Amygdala (tissue), 56 donors: ENCODE data around the gene PNCK.
A peak's percentile ranks its signal among the peaks of the same experiment; 100 is the strongest.
"Not testable (repeated sequence)": the region's sequence is repeated elsewhere in the genome, so short reads cannot be mapped to it uniquely, and the experiment has no call there.

Experiments
- DNase-seq, 56 donors: peaks; one replicate each; lab custom pipeline; 2025; lab: John Stamatoyannopoulos, UW

The PNCK gene

GRCh38 chrX:153673428-153674218 lies at the start of gene PNCK:
PNCK (minus strand) TSS chrX:153673813; CDS start chrX:153673076, 737 bp downstream.
- no peak for DNase-seq

DNA sequence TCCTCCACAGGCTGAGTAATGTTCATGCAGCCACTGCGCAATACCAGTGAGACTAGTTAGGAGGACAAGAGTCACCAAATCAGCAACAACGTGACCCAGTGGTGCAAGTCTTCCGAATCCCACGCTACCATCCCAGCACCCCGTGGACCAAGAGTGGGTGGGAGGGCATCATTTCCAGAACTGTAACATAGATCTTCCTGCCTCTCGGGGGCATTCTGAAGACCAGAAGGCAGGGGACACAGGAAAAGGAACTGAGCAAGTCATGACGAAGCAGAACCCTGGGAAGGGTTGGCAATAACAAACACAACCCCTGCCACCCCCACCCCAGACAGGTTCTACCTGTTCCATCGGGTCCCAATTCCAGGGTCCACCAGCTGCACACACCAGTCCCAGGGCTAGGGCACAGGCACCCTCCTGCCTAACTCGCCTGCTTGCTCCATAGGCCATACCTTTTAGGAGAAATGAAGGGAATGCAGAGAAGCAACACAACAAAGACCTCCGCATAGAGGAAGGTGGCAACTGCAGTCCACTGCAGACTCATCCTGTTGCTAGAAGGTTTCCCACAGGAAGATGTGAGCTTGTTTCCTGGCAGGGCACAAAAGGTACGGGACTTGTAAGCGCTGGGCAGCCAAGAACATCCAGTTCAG lies 49.2 kb upstream of the PNCK start:
- DNase-seq, result no peak

GRCh38 chrX:153719701-153720100 lies 46.1 kb upstream of the PNCK start:
- no peak for DNase-seq

GRCh38 chrX:153719238-153719637 lies 45.6 kb upstream of the PNCK start:
- no peak for DNase-seq

DNA sequence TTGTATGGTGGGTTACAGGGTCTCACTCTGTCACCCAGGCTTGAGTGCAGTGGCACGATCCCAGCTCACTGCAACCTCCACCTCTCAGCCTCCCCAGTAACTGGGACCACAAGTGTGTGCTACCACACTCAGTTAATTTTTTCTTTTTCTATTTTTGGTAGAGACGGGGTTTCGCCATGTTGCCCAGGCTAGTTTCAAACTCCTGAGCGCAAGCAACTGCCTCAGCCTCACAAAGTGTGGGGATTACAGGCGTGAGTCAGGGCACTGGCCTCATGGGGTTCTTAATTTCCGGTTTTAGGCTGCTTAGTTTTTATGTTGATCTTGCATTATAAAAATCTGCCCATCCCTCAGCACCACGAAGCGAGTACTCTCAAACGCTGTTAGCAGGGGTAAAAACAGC lies 43.8 kb upstream of the PNCK start:
- no peak for DNase-seq

- DNase-seq, result no peak
Observed at GRCh38 chrX:153714256-153714655, 40.6 kb upstream of the PNCK start.

DNA sequence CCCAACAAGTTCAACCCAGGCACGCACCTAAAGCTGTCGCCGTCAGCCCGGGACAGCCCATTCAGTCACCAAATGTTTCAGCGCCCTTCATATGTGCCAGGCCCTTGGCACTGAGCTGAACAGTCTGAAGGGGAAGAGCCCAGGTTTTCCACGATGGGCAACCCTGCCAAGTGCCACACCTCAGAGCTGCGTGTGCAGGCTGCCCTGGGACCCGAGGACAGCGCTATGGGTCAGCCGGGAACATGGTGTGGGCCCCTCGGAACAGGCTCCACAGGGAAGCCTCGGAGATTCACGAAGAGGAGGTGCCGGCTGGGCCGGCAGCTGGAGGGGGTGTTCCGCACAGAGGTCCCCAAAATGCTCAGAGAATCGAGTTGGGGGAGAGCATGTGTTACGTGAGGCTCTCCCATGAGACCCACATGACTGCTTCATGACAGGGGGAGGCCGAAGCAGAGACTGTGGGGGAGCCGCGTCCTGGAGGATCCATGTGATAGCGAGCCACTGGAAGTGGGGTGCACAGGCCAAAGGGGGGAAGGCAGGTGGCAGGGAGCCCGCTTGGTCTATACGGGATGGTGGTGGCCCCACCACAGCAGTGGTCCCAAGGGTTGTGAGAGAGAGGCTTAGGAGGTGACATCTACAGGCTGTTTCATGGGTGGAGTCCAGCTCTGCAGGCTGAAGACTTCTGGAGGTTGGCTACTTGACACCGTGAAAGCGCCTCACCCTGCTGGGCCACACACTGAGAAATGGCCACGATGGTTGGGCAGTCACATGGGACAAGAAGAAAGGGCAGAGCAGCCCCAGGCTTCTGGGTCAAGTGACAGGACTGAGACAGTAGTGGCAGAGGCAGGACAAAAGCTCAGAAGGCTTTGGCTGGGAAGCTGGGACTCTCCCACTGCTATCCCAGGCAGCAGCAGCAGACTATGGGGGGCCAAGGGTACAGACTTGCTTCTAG lies 36.4 kb upstream of the PNCK start:
- no peak for DNase-seq

DNA sequence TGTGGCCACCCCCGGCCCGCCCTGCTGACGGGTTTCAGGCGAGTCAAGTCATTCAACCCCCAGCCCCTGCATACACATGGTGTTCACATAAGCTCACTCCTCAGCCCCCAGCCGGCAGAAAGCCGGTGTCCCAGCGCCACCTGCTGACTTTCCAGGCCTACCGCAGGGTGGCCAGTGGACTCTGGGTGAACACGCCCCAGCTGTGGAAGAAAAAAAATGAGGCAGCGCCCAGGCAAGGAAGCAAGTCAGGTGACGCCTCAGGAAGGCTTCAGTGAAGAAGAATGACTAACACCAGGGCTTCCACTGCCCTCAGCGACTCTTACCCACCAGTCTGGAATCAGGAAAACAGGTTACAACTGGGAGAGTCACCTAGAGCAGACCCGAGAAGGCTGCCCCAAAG lies 34.8 kb upstream of the PNCK start:
- peak in 48 of 56 donors; percentile 3 to 75 (median 36) for DNase-seq

DNA sequence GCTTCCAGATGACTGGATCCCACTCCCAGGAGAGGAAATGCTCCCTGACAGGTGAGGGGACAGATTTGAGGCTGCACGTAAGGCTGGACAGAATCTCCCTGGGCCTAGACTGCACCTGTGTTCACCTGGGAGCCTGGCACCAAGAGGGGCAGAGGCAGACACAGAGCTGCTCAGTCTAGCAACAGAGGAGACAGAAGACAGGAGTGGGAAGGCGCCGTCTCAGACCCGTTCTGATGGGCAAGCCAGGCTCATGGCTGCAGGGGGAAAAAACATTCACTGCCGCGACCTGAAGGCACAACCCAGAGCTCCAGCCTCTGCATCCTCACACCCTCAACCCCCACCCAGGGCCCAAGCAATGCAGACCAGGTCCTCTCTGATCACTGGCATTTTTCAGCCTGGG lies 33.8 kb upstream of the PNCK start:
- no peak for DNase-seq

DNA sequence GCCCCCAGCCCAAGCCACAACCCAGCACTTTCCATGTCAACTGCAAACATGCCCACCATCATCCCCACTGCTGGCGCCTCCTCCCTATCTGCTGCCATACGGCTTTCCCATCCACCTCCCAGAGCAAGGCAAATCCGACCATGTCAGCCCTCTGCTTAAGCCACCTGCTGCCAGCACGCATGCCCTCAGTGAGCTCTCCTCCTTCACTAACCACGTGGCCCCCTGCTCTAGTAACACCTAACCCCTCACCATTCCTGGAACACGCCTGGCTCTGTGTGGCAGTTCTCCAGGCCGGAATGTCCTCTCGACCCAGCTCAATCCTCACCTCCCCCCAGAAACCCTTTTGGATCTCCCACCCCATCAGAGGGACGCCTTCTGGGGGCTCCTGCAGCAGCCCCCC lies 33.2 kb upstream of the PNCK start:
- no peak for DNase-seq

GRCh38 chrX:153705403-153706060 lies 31.9 kb upstream of the PNCK start:
- not testable (repeated sequence) for DNase-seq

DNA sequence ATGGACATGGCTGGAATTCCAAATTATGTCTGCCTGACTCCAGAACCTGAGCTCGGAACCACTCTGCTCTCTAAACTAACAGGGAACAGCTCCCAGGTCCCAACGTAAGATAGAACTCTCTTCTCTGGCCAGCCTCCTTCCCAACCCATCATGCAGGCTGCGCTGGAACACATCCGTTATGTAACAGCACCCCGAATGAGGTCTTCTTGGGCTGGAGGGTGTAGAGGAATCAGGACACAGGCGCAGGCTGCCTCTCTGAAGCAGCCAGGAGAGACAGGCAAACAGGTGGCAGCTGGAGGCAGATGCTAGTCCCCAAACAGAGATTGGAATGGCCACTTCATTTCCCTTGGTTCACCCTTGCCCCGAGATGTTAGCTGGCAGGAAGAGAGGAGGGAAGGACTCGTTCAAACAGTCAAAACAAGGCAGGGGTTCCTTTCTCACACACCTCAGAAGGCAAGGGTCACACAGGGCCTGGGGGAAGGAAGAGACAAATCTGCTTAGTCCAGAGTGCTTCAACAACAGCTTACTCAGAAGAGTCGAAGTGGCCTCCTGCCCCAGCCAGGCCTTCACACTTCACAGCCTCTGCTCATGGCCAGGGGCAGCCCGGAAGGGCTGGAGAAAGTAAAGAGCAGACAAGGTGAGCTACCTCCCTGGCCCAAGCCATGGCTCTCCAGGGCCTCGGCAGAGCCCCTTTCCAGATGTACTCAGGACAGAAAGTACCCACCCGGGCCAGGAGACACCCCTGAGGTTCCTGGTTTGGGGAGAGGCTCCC lies 31.2 kb upstream of the PNCK start:
- DNase-seq, result not testable (repeated sequence)

GRCh38 chrX:153704021-153704526 lies 30.5 kb upstream of the PNCK start:
- no peak for DNase-seq

DNA sequence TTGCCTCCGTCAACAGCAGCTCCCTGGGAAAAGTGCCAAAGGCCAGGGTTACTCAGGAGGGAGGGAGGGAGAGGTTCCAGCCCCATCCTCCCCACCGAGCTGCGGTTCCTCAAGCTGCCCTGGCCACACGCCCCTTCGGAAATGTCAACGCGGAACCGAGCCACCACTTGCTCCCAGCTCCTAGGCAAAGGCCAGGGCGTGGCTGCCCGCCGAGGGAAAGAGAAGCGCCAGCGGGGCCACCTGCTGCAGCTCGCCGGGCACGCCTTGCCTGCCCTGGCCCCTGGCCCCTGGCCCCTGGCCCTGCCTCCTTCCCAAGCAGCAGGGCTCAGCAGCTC lies 29.4 kb upstream of the PNCK start:
- peak in 2 of 56 donors; percentile 4 to 20 for DNase-seq

GRCh38 chrX:153702336-153703035 lies 28.9 kb upstream of the PNCK start:
- no peak for DNase-seq

- no peak for DNase-seq
Observed at GRCh38 chrX:153701706-153702105, 28.1 kb upstream of the PNCK start.

DNA sequence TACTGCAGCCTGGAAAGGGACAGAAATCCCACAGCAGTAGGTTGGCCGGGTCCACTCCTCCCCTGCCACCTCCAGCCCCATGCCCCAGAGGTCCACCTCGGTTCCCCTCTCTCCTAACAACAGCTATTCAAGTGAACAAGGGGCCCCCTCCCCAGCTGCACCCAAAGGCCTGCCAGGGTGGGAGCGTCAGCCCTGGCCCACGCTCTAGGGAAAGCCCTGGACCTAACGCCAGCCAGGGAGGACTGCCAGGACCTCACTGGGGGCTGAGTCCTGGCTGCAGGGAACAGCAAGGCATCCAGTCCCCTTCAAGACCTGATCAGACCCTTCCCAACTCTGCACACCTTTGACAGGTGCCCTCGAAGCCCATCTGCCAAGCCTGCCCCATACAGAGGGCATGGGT lies 27.4 kb upstream of the PNCK start:
- no peak for DNase-seq

DNA sequence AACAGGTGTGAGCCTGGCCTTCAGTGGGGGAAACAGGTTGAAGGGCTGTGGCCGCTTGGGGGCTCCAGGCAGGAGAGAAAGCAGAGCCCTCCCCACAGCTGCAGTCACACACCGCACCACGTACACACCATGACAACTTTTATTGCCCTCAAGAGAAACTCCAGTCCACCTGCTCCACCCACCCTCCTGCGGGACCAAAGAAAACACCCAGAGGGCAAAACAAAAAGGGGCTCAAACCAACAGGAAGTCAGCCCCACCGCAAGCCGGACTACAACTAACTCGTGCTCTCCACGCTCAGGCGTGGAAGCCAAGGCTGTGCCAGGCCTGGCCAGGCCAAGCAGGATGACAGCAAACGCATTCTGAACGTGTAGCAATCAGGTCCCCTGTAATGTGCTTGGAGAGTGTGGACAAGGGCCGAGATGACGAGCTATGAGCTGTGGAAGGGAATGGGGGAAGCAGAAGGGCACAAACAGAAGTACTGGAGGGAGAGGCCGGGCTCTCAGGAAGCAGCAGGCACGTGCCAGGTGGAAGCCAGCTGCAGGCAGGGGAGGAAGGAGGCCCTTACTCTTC lies 26.8 kb upstream of the PNCK start:
- no peak for DNase-seq
